G401.6 (cell line): Measurements from ENCODE around the gene RANBP17.
"Not testable (repeated sequence)": the region's sequence is repeated elsewhere in the genome, so short reads cannot be mapped to it uniquely, and the experiment has no call there.

Experiments
- FAIRE-seq: peaks from 2 replicates; lab custom pipeline; 2012; peaks lifted over from hg19 to GRCh38; lab: Jason Lieb, UNC

The RANBP17 gene

DNA sequence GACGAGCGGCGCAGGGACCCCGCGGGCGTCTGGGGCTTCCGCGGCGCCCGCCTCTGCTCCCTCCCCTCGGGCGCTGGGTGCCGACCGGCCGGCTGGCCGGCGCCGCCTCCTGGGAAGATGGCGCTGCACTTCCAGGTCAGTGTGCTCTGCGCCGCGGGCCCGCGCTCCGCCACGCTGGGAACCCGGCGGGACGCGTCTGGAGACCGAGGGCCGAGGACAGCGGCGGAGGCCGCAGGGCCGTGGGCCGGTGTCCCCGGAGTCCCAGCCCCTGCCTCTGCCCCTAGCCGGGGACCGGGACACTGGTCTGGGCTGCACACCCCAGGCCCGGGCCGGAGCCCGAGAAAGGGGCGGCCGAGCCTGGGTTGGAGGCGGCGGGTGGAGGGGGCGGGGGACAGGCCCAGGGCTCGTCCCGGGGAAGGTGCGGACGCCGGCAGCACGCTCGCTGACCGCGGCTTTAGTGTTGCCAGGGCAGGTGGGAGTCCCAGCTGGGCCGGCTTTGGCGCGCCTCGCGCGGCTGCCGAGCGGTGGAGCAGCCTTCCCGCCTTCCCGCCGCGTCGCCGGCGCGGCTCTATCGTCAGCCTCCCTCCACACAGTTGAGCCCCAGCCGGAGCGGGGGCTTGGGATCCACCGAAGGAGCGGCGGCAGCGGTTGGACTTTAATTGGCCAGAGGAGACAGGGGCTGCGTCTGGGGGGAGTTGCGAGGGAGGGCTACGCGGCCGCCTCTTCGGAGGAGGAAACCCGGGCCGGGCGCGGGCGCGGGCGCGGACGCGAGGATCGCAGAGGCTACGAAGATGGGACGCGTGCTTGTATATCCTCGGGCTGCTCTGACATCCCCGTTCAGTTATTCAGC, at the start of gene RANBP17:
RANBP17 (plus strand) TSS at position 102 of the 850 bp plus-strand sequence.
- FAIRE-seq = no peak

DNA sequence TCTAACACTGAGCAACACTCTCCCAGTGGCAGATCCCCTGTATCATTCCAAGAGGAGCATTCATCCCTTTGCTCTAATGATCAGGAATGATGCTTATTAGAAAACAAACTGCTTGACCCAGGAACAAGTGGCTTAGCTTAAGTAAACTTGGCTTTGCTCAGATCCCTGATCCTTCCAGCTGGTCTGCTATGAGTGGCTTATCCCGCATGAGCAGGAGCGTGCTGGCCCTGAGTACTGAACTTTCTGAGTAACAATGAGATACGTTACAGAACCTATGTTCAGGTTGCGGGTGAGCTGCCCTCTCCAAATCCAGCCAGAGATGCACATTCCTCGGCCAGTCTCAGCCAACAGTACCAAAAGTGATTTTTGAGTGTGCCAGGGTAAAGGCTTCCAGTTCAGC, 48.6 kb upstream of the RANBP17 start:
- no peak for FAIRE-seq

DNA sequence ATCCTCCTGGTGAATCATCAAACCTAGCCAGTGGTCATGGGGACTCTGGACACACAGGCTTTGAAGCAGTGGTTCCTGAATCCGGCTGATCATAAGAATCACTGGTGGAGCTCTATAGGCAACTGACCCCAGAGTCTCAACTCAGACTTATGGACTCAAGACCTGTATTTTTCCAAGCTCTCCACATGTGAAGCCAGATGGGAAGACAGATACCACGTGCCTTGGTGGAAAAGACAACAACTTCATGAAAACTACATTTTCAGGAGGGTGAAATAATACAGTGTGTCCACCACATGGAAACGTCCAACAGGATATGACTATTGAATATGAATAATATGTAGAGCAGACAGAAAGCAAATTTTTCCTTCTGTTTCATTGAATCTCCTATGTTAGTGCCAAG, 44.6 kb upstream of the RANBP17 start:
- FAIRE-seq = no peak

DNA sequence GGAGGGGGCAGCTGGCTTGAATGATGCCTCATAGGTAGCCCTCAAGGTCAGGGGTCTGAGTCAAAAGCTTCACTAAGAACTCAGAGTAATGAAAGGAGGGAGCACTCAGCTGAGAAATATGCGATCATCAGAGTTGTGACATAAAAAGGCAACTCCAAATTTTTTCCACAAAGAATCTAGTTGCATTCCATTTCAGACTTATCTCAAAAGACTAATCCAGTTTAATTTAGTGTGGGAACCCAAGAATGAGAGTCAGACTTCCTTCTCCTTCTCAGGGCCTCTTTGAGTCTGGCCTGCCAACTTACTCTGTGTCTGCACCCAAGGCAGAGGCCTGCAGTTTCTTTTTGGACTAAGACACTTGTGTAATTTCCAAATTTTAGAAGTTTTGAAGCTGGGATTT, 43.6 kb upstream of the RANBP17 start:
- no peak for FAIRE-seq

DNA sequence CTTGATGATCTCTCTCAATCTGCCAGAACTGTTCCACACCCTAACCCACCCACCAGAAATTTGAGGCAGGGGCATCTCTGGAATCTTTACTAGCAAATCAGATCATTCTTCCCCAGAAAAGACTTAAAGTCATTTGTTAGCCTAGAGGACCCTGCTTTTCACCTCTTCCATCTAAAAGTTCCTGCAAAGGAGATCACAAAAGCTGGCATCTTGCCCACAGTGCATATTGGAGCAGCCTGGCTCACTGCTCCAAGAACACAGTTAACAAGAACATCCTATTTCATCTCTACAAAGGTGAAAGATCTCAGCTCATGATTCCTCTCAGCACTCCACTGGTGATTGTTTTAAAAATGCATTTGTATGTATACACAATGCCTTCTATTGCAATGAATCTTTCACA, 42.0 kb upstream of the RANBP17 start:
- FAIRE-seq = no peak

DNA sequence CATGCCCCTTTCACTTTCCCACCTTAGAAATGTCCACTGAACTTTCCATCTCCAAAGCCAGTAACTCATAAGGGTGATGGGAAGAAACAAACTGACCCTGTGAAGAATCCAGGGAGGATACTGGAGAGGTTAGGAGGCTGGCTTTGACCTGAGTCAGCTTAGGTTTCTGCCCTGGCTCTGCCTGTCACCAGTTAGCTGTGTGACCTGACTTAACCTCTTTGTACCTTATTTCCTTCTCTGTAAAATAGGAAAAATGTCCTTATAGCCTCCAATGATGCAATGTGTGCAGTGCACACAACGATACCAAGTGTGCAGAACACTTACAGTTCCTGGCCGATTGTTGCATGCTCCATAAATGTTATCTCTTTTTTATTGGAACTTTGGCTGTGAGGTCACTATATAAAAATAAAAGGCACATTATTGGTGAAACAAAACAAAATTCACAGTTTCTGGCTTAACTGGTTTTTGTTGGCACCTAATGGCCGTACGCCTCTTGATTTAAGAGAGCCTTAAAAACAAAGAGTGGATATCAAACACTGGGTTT, 40.5 kb upstream of the RANBP17 start:
- no peak for FAIRE-seq

DNA sequence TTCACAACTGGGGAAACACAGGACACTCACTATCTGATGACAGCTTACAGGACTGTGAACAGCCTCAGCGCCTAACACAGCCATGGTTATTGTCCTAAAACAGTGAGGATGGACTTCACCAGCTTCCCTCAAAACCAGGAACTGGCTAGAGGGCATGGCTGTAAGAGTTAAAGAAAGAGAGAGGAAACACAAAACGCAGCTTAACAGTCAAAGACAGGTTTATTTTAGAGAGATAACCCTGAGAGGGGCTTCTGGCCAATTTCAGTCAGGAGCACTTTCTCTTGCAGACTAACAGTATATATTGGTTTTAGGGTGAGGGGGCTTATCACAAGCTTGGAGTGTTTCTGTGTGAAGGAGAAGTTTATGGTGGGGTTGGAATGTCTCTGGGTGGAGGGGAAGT, 35.7 kb upstream of the RANBP17 start:
- FAIRE-seq = no peak

DNA sequence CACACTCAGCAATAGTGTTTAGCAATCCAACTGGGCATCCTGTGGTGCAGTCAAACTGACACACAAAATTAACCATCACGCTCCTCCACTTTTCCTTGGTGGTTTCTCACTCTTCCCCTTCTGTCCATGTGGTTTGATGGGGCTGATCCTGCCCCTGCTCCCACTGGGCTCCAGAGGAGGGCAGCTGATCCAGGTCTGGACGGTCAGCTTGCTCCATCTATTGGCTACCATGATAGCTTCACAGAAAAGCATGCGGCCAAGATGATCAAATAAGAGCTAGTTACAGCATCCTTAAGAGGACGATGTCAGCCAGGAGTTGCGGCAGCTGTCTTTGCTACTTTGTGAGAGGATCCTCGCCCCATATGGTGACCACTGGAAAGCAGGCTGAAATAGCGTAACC, 29.6 kb upstream of the RANBP17 start:
- FAIRE-seq = no peak

DNA sequence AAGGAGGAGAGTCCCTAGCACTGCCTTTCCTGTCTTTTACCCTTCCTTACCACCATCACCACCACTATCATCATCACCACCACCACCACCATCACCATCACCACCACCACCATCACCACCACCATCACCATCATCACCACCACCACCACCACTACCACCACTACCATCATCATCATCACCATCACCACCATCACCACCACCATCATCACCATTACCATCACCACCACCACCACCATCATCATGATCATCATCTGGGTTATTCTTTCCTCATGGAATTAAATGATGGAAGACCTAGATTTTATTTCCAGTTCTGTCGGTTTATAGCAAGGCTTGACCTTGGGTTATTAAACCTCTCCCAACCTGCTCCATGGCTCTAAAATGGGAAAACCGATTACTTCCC, 27.8 kb upstream of the RANBP17 start:
- not testable (repeated sequence) for FAIRE-seq

DNA sequence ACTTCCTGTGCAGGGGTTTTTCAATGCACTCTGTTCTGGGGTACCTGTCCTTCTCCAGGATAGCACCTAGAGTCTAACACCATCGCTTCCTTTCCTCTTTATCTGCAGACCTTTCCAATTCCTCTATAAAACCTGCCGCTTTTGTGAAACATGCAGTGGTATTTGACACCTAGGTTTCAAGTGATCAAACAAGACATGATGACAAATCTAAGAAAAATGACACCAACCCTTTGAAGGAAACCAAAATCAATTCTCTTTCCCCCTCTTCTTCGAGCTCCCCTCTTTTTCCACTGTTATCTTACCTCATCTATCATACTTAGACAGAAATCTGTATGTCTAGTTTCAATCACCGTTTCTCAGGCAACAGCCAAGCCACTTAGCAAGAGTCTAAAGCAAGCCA, 25.6 kb upstream of the RANBP17 start:
- FAIRE-seq = no peak

DNA sequence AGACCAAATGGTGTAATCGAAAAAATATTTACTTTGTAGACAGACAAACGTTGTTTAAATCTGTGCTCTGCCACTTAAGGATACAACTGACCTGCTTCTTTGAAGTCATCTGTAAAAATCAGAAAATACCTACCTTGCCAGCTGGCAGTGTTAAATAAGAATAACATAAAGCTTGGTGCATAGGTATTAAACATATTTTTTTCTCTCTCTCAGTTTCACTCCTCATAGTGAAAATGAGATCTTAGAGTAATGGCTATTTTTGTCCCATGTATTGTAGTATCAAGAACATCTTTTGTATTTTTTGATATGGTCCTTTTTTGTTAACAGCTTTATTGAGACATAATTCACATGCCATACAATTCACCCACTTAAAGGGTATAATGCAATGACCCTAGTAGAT, 17.9 kb upstream of the RANBP17 start:
- no peak for FAIRE-seq

DNA sequence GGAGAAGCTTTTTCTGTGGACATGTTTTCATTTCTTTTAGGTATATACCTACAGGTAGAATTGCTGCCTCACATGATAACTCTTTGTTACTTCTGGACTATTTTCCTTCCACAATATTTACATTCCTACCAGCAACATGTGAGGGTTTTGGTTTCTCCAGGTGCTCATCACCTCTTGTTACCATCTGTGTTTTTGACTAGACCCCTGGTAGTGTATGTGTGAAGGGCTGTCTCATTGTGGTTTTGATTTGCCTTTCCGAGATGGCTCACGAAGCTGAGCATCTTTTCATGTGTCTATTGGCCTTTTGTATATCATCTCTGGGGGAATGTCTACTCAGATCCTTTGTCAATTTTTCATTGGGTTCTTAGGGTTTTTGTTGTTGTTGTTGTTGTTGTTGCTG, 17.2 kb upstream of the RANBP17 start:
- FAIRE-seq = no peak

DNA sequence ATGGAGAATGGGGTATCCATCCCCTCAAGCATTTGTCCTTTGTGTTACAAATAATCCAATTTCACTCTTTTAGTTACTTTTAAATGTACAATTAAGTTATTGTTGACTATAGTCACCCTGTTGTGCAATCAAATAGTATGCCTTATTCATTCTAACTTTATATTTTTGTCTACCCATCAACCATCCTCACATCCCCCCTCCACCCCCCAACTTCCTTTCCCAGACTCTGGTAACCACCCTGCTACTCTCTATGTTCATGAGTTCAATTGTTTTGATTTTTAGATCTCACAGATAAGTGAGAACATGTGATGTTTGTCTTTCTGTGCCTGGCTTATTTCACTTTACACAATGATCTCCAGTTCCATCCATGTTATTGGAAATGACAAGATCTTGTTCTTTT, 15.4 kb upstream of the RANBP17 start:
- FAIRE-seq = no peak

DNA sequence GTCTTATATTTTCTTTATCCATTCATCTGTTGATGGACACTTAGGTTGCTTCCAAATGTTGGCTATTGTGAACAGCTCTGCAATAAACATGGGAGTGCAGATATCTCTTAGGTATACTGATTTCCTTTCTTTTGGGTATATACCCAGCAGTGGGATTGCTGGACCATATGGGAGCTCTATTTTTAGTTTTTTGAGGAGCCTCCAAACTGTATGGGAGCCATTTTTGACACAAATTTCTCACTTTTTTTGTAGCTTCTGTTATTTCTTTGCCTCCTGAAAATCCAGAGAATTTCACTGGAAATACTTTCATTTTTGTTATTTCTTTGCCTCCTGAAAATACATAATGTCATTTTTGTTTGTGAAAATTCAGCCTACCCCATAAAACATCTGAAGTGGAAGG, 15.0 kb upstream of the RANBP17 start:
- no peak for FAIRE-seq

DNA sequence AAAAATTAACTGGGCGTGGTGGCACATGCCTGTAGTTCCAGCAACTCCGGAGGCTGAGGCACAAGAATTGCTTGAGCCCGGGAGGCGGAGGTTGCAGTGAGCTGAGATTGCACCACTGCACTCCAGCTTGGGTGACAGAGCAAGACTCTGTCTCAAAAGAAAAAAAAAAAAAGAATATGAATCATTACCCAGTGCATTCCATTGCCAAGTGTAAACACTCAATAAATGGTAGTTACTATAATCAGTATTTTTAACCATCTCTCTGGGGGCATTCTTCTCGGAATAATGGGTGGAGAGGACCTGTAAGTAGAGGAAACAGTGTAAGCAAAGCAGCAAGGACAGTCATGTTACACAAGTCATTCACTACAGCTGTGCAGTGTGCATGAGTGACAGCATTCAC, 13.8 kb upstream of the RANBP17 start:
- no peak for FAIRE-seq

DNA sequence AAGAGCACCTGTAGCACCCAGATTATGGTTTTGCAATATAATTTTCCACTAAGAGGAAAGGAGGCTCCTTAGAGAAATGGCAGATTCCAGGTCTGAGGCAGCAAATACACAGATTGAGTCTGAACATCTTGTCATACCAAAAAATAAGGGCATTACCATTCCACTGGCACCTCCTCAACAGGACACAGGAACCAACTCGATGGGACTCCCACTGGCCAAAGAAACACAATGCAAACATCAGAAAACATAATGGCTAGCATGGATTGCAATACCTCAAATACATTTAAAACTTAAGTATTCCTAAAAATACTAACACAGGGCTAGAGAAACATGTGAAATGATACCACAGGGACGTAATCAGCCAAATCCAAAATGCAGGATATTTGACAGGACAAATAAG, 12.4 kb upstream of the RANBP17 start:
- FAIRE-seq = no peak

DNA sequence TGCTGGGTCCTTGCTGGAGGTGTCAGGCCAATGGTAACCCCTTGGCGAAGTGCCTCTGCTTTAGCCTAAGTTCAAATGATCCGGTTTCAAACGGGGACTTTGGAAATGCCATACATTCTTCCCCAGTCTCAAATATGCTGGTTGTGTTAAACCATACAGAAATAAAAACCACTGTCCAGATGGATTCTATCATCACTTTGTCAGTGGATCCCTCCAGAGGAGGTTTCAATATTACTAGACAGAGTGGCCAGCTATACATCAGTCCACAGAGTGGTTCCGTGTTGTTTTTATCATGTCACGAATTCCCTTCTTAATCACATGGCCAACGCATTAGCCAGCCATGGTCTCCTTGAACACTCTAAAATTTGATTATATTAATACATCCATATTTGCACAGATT, 7.3 kb upstream of the RANBP17 start:
- FAIRE-seq = no peak

DNA sequence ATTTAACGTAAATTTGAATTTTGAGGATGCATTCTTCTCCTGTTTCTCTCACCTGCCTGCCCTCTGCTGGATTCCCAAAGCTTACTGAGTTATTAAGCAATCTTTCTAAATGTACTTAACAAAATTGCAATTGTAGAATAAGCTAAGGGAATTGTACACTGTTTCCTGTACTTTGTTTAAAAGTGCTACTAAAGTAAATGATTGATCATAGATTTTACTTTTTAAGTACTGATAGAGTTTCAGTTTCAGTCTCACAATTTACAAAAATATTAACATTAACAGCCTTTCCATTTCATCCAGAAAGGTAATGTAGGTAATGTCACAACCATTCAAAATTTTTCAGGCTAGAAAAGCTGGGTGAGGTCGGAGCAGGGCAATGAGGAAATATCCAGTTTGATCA, 4.8 kb upstream of the RANBP17 start:
- FAIRE-seq = no peak

DNA sequence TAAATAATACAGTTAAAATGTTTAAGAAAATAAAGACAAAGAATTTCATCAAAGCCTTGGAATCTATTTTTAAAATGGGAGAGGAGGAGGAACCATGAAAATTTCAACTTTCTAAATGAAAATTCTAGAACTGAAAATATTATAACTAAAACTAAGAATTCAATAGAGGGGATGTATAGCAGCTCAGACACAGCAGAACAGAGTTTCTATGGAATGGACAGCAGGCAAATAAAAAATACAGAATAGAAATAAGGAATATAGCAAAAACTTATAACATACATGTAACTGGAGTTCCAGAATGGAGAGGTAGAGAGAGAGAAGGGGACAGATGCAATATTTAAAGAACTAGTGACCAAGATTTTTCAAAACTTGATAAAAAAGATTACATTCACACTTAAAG, 1.4 kb upstream of the RANBP17 start:
- no peak for FAIRE-seq

DNA sequence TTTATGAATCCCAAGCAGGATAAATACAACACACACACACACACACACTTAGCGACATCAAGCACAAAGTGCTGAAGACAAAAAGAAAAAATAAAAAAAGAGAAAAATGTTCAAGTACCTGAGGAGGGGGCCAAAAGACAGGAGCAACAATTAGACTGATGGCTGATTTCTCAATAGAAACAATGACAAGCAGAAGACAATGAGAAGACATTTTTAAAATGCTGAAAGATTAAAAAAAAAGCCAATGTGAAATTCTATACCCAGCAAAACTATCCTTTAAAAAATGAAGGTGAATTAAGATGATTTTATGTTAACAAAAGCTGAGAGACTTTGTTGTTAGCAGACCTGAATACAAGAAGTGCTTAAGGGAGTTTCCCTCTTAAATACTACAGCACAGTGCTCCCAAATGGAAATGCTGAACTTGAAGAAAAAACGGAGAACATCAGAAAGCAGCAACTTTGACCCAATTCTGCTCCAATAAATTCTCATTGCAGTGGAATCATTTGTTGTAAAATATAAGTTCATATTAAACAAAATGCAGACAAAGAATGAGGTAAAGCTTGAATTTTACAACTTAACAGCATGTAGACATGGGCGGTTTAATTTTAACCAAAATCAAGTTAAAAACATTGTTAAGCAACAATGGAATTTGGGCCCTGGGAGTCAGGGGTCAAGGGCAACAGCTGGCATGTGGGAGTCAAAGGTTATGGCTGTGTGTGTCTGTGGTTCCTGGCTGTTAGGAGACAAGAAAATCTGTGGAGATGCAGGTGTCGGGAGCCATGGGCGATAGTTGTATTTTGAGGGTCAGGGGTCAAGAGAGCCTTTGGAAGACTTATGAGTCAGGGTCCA, 776 bp upstream of the RANBP17 start:
- FAIRE-seq = no peak

DNA sequence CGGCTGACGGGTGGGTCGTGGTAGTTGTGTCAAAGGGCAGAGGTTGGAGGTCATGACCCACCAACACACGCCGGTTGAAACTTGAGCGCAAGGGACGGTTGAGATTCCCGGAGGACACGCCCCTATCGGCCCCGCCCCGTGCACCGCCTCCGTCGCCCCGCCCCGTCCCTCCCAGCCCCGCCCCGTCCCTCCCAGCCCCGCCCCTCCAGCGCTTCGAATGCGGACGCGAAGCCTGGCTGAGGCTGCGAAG, 226 bp upstream of the RANBP17 start:
- FAIRE-seq = no peak

DNA sequence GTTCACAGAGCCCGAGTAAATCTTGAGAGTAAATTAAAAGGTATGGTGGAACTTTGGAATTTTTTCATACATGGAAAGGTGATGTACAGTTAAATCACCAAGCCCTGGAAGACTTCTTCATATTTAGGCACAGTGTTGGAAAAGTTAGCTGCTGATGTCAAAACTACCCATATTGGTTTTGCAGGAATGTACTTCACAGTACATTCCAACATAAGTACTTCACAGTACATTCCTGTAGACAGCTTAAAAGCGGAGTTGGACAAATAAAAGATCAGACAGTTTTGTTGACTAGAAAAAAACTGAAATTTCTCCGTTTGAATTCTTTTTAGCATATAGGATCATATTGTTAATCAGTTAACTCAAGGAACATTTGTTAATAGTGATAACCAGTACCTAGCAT, 1.8 kb downstream of the RANBP17 start:
- FAIRE-seq = no peak

DNA sequence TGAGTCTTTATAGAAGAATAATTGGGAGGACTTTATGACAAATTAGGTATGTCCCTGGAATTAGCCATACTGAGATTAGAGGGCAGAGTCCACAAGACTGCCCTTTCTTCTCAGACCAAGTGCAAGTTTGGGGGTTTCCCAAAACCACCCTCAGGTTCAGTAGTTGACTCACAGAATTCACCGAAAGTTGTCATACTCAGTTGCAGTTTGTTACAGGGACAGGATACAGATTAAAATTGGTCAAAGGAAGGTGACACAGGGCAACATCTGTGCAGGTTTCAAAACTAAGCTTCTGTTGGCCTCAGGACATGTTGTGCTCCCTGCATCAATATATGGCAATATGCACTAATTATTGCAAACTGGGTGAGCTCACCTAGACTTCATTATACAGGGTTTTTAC, 3.8 kb downstream of the RANBP17 start:
- FAIRE-seq = no peak

DNA sequence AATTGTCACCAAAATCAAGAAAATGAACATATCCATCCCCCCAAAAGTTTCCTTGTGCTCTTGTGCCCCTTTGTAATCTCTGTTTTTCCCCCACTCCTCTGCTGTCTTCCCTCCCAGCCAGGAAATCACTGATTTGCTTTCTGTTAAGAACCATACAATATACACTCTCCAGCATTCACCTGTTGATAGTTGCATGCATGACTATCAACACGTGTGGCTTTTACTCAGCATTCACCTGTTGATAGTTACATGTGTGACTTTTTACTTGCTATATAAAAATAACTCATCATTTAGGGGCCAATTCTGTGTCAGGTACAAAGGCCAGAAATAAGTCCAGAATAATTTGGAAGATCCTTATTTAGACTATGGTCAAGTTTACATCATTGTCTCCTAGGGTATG, 6.0 kb downstream of the RANBP17 start:
- no peak for FAIRE-seq
